ENCODE results near the gene PTPRM.

PTPRM gene

DNA sequence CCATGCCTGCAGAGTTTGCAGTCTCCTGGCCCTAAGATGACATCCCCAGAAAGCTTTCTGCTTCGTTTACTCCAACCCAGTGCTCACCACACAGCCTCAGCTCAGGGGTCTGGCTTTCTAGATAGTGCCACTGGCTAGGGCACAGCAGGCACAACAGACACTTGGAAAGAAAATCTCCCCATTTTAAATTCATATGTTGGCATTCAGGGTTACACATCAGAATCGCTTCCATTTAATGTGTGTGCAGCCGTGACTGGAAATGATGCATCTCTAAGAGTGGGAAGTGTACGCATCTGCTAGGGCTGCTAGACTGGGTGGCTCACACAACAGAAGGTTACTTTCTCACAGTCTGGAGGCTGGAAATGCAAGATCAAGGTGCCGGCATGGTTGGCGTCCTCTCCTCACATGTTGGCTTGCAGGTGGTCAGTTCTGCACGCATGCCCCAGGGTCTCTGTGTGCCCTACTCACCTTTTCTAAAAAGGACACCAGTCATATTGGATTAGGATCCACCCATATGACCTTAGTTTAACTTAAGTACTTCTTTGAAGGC, 712.7 kb downstream of the PTPRM start:
- DNase-seq (ENCODE audit: low read depth in 2 of 2) = no peak

DNA sequence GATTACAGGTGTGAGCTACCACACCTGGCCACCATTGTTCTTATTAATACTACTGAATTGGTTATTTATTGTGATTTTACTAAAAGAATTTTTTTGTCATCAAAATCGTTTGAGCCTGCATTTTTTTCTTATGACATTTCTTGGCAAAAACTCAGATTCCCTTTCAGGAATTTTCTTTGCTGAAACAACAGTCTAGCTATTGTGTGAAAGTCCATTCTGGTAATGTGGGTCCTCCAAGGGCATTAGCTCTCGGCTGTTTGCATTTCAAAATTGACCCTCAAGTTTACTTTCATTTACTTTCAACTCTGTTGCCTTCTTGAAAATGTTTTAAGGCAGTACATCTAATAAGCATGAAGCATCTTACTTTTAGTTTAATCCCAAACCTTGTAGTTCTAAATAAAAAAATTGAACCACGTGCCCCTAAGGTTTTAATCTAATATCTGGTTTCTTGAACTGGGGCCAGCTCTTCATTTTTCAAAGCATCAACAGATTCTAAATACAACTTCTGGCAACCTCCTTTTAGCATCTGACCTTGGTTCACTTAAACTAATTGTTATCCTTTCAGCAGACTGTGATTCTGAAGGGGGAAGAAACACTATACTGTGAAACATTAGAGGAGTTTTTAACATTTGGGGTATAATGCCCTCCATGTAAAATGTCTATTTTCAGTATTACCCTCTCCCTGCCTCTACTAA, 716.9 kb downstream of the PTPRM start:
- DNase-seq (ENCODE audit: low read depth in 2 of 2) = no peak

DNA sequence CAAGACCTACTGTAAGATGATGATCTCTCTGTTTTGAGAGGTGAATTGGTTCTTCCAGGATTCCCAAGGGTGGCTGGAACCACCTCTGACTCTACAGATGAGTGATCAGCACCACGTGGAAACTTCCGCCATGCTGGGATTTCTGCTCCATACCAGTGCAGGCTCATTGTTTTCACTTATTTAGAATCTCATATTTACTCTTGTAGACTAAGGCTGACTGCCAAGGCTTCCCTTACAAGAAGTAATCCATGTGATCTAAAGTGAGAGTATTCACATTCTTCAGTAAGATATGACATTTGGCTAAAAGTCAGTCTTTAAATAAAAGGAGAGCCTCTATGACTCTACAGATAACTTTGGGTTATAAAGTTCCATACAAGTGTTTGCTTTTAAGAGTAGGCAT, 719.2 kb downstream of the PTPRM start:
- no peak for DNase-seq (ENCODE audit: low read depth in 2 of 2)

DNA sequence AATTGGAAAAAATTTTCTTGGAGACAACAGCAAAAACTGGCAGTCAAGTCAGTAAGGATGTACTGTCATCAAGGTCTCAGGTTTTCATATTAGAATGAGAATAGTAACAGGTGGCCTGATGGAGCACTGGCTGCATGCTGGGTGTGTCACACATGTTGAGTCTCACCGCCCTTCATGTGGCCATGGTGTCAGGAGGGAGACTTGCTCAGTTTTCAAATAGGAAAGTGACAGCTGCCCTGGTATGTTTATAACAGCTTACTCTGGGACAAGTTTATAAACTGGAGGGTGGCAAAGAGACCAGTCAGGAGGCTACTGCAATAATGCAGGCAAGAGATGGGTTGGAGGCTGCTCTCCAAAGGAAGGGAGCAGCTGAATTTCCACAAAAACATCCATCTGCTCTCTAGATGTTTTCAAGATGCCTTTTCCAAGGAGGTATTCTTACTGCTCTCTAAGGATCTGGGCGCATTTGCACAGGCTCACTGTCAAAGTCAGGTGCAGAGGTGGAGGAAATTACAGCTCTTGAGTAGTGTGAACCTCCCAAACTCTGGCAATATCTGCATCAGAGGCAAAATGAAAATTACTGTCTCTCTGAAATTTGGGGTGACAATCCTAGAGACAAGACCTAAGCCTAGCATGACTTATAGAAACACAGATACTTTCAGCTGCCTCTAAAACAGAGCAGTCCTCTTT, 720.2 kb downstream of the PTPRM start:
- DNase-seq (ENCODE audit: low read depth in 2 of 2) = no peak

DNA sequence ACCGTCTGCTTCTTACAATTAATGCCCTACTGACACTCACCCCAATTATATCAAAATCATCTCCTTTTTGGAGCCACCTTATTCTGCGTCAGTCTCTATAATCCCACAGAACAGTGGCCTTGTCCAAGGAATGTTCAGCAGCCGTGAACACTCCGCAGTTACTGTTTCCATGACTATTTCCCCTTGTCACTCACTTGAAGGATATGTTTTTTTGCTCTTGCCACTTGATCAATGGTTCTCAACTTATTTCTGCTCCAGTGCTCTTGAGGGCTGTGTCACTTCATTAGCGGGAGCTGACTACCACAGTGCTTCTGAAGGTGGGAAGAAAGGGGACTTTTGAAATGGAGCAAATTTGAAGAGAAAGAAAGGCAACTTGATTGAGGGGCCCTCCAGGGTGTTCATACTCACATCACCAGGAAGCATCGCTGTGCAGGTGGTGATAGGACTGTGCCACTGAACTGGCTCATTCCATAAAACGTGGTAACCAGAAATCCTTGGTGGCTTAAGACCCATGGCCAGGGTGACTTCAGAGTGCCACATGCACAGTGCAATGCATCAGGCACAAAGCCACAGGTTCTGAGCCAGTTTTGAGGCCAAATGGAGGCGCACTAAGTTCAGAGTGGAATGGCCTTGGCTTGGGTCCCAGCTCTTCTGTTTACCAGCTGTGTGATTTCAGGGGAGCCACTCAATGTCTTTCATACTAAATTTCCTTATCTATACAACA, 721.5 kb downstream of the PTPRM start:
- DNase-seq (ENCODE audit: low read depth in 2 of 2) = no peak

DNA sequence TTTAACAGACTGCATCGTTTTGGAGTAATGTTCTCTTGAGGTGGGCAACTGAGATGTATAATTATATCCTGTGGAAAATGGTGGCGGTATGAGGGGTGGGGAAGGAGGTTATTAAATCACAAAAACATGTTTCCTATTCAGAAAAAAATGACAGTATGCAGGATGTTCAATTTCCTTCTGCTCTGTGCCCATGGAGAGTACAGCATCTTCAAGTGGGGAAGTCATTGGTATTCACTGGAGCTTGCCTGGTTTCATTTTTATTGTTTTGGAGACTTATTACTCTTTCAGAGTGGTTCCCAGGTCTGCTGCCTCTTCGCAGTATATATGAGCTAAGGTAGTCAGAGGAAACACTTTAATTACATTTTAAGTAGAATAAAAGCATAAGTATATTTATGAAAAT, 723.3 kb downstream of the PTPRM start:
- no peak for DNase-seq (ENCODE audit: low read depth in 2 of 2)

DNA sequence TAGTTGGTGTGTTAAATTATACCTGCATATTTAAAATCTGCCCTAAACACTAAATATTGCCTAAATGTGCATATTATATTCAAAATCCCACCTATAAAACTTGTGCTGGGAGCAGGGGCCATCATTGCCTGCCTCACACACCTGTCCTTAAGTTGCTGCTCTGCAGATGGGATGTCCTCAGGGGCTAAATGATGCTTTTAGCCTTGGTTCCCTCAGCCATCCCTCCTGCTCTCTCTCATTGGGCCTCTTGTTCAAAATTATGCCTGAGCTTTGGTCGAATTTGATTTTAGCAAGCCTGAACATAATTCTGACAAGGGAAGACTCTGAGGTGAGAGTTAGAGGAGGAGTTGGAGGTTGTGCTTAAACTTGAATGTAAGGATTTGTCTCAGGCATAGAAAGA, 723.8 kb downstream of the PTPRM start:
- no peak for DNase-seq (ENCODE audit: low read depth in 2 of 2)

DNA sequence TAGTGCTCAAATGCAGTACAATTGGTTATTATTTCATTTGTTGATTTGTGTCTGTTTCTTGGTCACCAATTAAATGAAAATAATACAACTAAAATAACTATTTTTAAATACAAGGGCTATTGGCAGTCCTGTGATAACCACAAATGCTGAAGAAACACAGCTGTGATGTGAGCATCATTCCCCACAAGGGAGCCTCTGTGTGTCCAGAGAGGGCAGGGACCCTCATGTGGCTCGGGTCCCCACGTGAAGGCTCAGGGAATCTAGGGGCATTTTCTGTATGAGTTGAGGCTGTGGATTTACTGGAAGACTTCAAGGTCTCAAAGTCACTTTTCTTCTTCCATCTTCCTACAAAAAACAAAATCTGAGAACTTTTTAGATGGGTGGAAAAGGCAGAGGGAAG, 726.1 kb downstream of the PTPRM start:
- no peak for DNase-seq (ENCODE audit: low read depth in 2 of 2)

DNA sequence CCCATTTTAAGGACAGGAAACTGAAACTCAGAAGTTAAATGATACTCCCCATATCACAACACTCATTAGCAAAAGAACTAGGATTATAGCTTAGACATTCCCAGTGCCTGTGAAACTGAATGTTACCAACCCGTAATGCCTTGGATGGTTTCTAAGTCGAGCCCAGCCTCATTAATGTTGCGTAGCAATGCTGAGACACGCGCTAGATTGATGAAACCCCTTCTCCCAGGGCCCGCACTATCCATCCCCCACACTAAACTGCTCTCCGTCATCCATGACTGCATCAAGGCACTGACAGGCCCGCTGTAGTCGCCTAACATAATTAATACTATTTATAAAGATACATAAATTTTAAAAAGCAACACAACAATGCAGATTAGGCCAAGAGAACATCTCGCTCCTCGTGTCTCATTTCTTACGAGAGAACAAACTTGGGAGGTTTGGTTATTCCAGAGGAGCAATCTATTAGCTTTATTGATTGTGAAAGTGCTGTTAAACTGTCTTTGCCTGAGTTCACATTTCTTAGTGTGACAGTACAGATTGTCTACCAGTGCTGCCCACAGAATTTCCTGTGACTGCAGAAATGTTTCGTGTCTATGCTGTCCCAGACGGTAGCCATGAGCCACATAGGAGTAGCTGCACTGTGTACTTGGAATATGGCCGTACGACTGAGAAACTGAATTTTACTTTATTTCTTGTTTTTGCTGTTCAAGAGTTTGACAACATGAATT, 729.9 kb downstream of the PTPRM start:
- DNase-seq (ENCODE audit: low read depth in 2 of 2) = no peak

DNA sequence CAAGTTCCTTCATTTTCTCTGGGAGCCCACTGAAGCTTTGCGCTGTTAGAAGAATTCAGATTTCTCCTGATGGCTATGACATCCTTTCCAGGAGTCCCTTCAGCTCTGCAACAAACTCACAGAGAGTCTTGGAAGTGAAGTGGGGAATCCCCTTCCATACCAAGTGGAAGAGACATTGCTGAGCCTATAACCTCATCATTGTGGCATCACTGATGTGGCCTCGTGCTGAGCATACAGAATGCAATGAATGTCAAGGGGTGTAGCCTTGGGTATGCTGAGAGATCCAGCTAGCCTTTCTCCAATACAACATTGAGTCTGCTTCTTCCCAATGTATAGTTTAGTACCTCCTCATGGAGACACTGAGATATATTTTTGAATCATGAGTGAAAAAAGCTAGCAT, 731.1 kb downstream of the PTPRM start:
- DNase-seq (ENCODE audit: low read depth in 2 of 2) = no peak

DNA sequence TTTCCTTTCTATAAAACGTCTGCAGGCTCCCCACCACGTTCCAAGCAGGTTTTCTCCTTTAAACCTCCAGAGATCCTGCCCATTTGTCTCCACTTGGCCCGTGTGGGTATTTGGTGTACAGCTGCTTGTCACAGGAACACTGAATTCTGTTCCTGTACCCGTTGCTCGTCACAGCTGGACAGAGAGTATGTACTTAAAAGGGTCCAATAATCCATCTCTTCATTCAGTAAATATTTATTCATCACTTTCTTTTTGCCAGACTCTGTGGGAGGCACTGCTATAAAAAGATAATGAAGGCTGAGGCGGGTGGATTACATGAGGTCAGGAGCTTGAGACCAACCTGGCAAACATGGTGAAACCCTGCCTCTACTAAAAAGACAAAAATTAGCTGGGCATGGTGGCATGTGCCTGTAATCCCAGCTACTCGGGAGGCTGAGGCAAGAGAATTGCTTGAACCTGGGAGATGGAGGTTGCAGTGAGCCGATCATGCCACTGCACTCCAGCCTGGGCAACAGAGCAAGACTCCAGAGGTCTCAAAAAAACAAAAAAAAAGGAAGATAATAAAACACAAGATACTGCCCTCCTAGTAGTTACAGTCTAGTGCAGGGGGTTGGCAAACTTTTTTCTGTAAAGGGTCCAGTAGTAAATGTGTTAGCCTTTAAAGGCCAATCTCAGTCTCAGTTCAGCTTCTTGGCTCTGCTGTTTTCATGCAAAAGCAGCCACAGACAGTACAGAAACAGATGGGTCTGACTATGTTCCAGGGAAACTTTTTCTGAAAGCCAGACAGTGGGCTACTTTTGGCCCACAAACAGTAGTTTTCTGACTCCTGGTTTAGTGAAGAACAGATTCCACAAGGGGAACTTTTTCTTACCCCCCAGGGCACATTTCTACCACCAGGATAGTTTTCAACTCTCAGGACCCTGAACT, 732.2 kb downstream of the PTPRM start:
- no peak for DNase-seq (ENCODE audit: low read depth in 2 of 2)

DNA sequence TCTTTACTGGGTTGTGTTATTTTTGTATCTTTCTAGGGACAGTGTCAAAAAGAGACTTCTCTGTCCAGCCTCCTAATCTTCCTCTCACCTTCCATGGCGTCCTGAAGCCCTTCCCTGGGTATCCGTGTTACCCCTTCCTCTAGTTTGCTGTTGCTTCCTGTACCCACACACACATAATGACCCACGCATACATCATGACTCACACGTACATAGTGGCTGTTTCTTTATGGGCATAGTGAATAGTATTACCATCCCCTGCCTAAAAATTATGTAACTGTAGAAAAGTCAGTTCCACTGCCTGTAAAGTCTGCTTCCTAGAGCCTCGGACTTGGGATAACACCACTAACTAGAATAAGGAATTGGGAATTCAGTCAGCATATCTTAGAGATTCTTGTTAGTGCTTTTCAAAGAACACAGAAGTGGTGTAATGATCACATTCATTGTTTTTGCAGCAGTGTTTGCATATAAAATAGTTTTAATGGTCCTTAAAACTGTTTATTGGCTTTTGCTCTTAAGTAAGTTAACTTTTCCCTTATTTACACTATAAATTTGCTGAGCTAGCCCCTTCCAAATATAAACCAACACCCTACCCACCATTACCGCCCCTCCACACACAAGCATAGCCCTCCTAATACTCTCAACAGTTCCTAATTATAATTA, 733.8 kb downstream of the PTPRM start:
- DNase-seq (ENCODE audit: low read depth in 2 of 2) = no peak

DNA sequence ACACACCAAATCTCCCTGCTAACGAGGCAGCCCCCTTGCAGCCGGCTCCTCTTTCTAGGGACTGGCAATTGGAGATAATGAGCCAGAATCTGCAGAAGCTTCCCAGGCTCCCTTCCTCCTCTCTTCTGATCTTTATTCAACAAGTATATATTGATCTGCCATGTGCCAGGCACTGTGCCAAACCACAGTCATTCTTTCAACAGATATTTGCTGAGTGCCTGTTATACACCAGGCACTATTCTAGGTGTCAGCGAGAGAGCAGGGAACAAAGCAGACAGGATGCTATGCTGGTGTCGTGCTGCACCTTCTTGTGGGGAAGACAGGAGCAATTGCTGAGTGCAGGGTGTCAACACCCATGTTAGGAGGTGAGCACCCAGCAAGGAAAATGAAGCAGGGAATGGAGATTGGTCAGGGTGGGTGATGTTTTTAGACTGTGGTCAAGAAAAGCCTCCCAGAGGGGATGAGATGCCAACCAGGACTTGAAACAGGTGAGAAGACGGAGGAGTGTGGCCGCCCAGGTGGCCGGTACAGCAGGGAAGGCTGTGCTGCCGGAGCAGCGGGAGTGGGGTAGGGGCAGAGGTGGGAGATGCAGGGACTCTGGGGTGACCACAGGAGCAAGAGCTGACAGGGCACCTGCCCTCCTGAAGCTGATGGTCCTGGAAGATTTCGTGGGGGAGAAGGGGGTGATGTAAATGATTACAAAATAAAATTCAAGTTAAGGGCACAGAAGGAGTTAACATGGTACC, 734.5 kb downstream of the PTPRM start:
- no peak for DNase-seq (ENCODE audit: low read depth in 2 of 2)

DNA sequence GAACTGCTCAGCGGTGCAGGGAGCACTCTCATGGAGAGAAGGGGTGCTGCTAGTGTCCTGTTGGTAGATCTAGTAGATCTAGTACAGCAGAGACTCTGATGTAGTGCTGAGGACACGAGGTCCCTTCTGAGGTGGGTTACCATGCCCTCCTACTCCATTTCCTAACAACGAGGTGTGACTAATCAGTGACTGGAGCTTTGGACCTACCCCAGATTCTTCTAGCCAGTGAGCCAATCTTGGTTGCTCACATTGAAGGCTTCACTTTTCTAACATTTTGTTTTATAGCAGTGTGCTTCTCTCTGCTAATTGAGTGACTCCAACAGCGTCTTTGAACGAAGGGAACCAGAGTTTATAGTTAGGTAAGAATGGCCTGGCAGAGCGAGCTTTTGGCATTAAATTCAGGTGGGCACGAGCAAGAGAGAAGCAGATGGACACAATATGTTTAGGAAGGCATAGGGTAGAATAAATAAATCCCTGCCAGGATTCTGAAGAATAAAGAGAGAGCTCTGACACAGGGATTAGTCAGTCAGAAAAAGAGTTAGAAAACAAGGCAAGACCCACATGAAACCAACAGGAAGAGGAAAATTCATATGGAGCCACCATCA, 736.1 kb downstream of the PTPRM start:
- no peak for DNase-seq (ENCODE audit: low read depth in 2 of 2)

DNA sequence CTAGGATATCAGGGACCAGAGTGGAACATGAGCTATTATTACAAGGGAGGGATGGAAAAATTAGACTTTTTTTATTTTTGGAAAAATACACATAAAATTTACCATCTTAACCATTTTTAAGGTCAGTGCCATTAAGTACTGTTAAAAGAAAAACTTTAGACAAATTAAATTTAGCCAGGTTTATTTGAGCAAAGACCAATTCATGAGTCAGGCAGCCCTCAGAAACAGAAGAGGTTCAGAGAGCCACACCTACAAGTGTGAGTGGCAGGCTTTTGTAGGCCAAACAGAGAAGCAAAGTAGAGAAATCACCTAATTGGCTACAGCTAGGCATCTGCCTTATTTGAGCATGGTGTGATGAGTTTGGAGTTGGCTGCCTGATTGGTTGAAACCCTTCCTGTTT, 740.8 kb downstream of the PTPRM start:
- DNase-seq (ENCODE audit: low read depth in 2 of 2) = no peak

DNA sequence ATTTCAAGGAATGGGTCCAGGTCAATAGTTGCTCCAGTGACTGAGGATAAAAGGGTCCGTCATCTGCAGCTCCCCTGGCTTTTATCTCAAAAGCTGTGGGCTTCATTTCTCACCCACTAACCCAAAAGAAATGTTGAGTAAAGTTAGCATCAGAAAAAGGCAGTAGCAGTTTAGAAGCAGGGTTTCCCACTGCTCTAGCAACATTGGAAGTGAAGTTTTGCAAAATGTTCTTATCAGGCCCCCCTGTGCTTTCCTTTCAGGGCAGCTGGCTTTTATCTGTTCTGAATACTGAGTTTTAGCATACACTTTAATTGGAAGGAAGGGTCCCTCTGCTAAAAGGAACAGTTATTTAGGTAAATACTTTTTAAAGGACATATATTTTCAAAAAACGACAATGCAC, 745.9 kb downstream of the PTPRM start:
- DNase-seq (ENCODE audit: low read depth in 2 of 2) = no peak

DNA sequence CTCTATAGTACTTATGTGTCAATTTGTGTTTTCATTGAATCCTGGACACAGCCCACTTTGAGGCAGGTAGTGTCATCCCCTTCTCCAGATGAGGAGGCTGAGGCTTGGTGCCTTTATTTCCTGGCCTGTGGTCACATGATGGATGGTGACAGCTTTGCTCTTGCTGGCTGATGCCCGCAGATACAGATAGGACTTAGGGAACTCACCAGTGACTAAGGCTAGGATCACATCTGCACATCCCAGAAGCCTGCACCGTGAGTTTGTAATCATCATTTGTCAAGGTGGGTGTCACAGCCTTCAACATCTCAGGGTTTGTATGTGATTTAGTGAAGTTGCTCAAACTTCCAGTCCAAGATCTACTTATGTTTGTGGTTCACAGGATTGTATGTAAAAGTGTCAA, 747.0 kb downstream of the PTPRM start:
- DNase-seq (ENCODE audit: low read depth in 2 of 2) = no peak

DNA sequence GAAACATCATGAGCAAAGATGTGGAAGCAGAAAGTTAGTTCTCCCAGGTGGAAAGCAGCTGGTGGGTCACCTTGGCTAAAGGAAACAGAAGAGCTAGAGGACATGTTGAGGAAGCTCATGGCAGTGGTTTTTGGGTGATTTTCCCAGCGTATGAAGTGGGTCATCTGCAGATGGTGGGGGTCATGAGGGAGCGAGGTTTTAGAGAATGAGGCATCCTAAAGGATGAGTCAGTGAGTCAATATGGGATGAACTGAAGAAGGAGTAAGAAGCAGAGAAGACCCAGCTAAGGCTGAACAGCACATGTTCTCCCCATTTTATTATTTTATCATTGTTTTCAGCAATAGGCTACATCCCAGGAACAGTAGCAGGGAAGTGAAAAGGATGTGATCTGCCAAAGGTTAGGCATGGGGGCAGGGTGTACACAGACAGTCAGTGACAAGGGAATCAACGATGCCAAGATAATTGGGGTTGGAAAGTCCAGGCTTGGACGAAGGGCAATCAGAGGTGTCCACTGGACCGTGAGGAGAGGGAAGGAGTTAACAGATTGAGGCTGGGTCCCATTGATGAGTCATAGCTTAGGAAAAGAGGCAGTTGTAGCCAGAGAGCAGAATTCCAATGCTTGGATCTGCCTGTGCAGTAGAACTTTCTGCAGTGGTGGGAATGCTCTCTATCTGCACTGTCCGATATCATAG, 752.8 kb downstream of the PTPRM start:
- DNase-seq (ENCODE audit: low read depth in 2 of 2) = no peak

DNA sequence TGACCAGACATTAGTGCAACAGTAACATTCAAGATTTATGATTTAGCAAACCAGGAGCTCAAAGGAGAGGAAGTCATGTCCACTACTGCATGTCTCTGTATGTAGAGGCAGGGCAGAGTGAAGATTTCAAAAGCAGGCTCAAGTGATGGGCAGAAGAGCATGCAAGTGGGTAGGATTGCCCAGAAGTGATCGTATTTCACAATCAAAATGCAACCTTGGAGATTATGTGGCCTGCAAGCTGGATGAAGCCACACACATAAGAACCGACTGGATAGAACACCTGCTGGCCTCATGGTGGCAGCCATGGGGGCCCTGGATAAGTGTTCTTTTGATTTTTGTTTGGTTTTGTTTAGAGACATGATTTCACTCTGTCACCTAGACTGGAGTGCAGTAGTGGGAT, 755.4 kb downstream of the PTPRM start:
- DNase-seq (ENCODE audit: low read depth in 2 of 2) = no peak

Measured in stimulated activated CD8-positive, alpha-beta memory T cell treated with anti-CD3 and anti-CD28 coated beads, Interleukin-15, amount 100 ng/mL, for 48 hours (primary cell).